ENCODE results near the gene LPCAT1. TPM values are rescaled to one million over a fixed set of nuclear protein-coding genes. Genes with fewer than 3 reads are reported as not detected.

The LPCAT1 gene
- total and polyA plus RNA-seq, 10 of the 15 experiments (the other 5 are each of a cell fraction or from before 2014, with no cell fraction given), result 2.3 to 109 (median 72.7) TPM

GRCh38 chr5:1536871-1537602, 13.3 kb upstream of the LPCAT1 start (continued):
- no peak for TF ChIP-seq MLLT1 (IDR thresholded peaks at IDR 0.05)
- no peak for TF ChIP-seq HCFC1 (IDR thresholded peaks at IDR 0.05; ENCODE audit: low read length)
- peak; percentile 27; the same call in 1 of the 2 replicates for TF ChIP-seq RUNX3 (IDR thresholded peaks at IDR 0.05; ENCODE audit: low read length)

- Histone ChIP-seq H3K9me3 (replicated peaks; ENCODE audit: control insufficient read depth, insufficient read depth, low read length) (no peaks in the 10 kb centered on the region; the same call in 2 of the 3 replicates), H4K20me1 (ENCODE audit: control insufficient read depth, insufficient read depth) (no peaks in the 10 kb centered on the region), H3K36me3 (ENCODE audit: control insufficient read depth in 2 of 2, insufficient read depth in 2 of 2, low read length in 1 of 2) (no peaks in the 10 kb centered on the region), H3K4me1 (ENCODE audit: control insufficient read depth, insufficient read depth, low read length) (peaks cover 9% of the 10 kb centered on the region; the same call in 1 of the 2 replicates), H3K9ac (ENCODE audit: control insufficient read depth, insufficient read depth, low read length) (peak overlapping the region; percentile 60), H3K4me3 (peak overlapping the region; percentile 41; the same call in 1 of the 2 replicates), H3K4me2 (ENCODE audit: control insufficient read depth, insufficient read depth) (peak overlapping the region; percentile 88), H2AFZ (ENCODE audit: control insufficient read depth, low read depth, low read length) (peak overlapping the region; percentile 79), H3K27ac (ENCODE audit: control insufficient read depth, insufficient read depth) (peak overlapping the region; percentile 54), H3K27me3 (replicated peaks in 1 of 2; ENCODE audit: control insufficient read depth in 2 of 2, insufficient read depth in 2 of 2, low read length in 1 of 2) (no peaks in the 10 kb centered on the region), H3K79me2 (ENCODE audit: control insufficient read depth, insufficient read depth, low read length) (no peaks in the 10 kb centered on the region)
- peak; percentile 93 for FAIRE-seq
- CTCF ChIA-PET, result interaction anchor here (0.7 to 2.3 kb wide), 12 partner anchors 12 to 633 kb away, joined by 3 to 9 read pairs (median 3); partner anchors contain the start of gene LPCAT1
- 1% methylated on average over 8 of the region's 8 CpGs for WGBS (ENCODE audit: insufficient coverage, insufficient replicate concordance, low lambda C conversion rate, missing lambda C conversion rate)
- no TSS peak for BruUV-seq (replicated peaks)
- SMC1A ChIA-PET (ENCODE audit: uncharacterized antibody, unreplicated experiment), result interaction anchor here (0.9 to 4.2 kb wide), 11 partner anchors 9 to 221 kb away, joined by 3 to 20 read pairs (median 7); no protein-coding TSS in a partner anchor
- in situ Hi-C loops (cut with MboI), result no loop called here
- peak; percentile 99 for ATAC-seq
- RAD21 ChIA-PET (ENCODE audit: unreplicated experiment), result interaction anchor here (0.8 to 2.4 kb wide), 11 partner anchors 10 to 56 kb away, joined by 3 to 18 read pairs (median 4); partner anchors contain the start of gene LPCAT1
- intact Hi-C loops (cut with micrococcal nuclease; ENCODE audit: unreplicated experiment), result loop anchor here (2.0 to 5.0 kb wide), 2 partner anchors 48 to 56 kb away; no protein-coding TSS in a partner anchor
- POLR2A ChIA-PET, result interaction anchor here (0.5 to 2.3 kb wide), 12 partner anchors 11 to 98 kb away, joined by 3 to 11 read pairs (median 4); partner anchors contain the start of gene LPCAT1
- peak; percentile 72 for DNase-seq (ENCODE audit: low read depth, low spot score)
- TF ChIP-seq MAX (IDR thresholded peaks at IDR 0.05; ENCODE audit: low read depth, low read length) (no peak), PKNOX1 (IDR thresholded peaks at IDR 0.05) (0 out of 2 replicates have a peak, but pooled peaks have one; percentile 15), EED (IDR thresholded peaks at IDR 0.05; ENCODE audit: low read depth) (peak; percentile 41; the same call in 1 of the 2 replicates), CHD4 (IDR thresholded peaks at IDR 0.05) (no peak), FOXM1 (IDR thresholded peaks at IDR 0.05; ENCODE audit: low read depth, low read length) (0 out of 2 replicates have a peak, but pooled peaks have one; percentile 18), SUPT20H (IDR thresholded peaks at IDR 0.05; ENCODE audit: borderline replicate concordance, control insufficient read depth, low read depth, low read length) (no peak), JUNB (IDR thresholded peaks at IDR 0.05) (peak; percentile 43; the same call in 1 of the 2 replicates), SMARCA5 (IDR thresholded peaks at IDR 0.05) (no peak), CREM (IDR thresholded peaks at IDR 0.05; ENCODE audit: low read depth) (peak; percentile 61; the same call in 1 of the 2 replicates), E4F1 (IDR thresholded peaks at IDR 0.05; ENCODE audit: borderline replicate concordance, partially characterized antibody) (no peak)
Observed at GRCh38 chr5:1536322-1536845, 12.6 kb upstream of the LPCAT1 start.
